Glutamatergic neuron (in vitro differentiated cells): Measurements from ENCODE around the gene PCA3. TPM values are rescaled to one million over a fixed set of nuclear protein-coding genes. Genes with fewer than 3 reads are reported as not detected.
"Not testable (repeated sequence)": the region's sequence is repeated elsewhere in the genome, so short reads cannot be mapped to it uniquely, and the experiment has no call there.

Experiments used
- DNase-seq: peaks from one replicate; pipeline ENCODE4 v3.0.0; 2022
- H3K27ac Mint-ChIP-seq: one replicate; pipeline ENCODE4 v1.8.0; 2020; ENCODE audit warnings: mild to moderate bottlenecking, mixed read lengths, inconsistent platforms; ENCODE audit not compliant: unreplicated experiment
- H3K27me3 Mint-ChIP-seq: one replicate; pipeline ENCODE4 v1.8.0; 2020; ENCODE audit warnings: mild to moderate bottlenecking, moderate library complexity, mixed read lengths, inconsistent platforms; ENCODE audit not compliant: unreplicated experiment
- H3K36me3 Mint-ChIP-seq: one replicate; pipeline ENCODE4 v1.8.0; 2020; ENCODE audit warnings: mild to moderate bottlenecking, mixed read lengths, inconsistent platforms; ENCODE audit not compliant: unreplicated experiment
- H3K4me1 Mint-ChIP-seq: one replicate; pipeline ENCODE4 v1.8.0; 2020; ENCODE audit warnings: mild to moderate bottlenecking, low read depth, mixed read lengths, inconsistent platforms; ENCODE audit not compliant: unreplicated experiment
- H3K4me3 Mint-ChIP-seq: one replicate; pipeline ENCODE4 v1.8.0; 2020; ENCODE audit warnings: mild to moderate bottlenecking, mixed read lengths, inconsistent platforms; ENCODE audit not compliant: unreplicated experiment
- H3K9me3 Mint-ChIP-seq: one replicate; pipeline ENCODE4 v1.8.0; 2020; ENCODE audit warnings: mild to moderate bottlenecking, moderate library complexity, mixed read lengths, inconsistent platforms; ENCODE audit not compliant: unreplicated experiment
- CTCF ChIP-seq: fragments of 200-600 bp; sonication (generic); IDR thresholded peaks from one replicate; pipeline ENCODE4 v1.5.0; 2021; ENCODE audit not compliant: partially characterized antibody, unreplicated experiment
- total RNA-seq: library from RNA; stranded (reverse); fragmentation: NEBNext Ultra II Directional; extraction: Animal tissue kit (Norgen Biotek cat#: 25700); gene quantifications from one replicate; pipeline ENCODE4 v1.2.1, GENCODE V29; 2021; ENCODE audit not compliant: unreplicated experiment

Gene PCA3
- total RNA-seq, 1 donor from 2014 or later: not detected

GRCh38 chr9:76737154-76737902, 26.9 kb upstream of the PCA3 start:
- Mint-ChIP-seq H3K4me1 (peaks cover 4% of the 10 kb centered on the region), H3K36me3 (no peaks in the 10 kb centered on the region), H3K27ac (no peak overlapping the region), H3K4me3 (no peak overlapping the region), H3K27me3 (no peaks in the 10 kb centered on the region), H3K9me3 (peaks cover 3% of the 10 kb centered on the region)
- no peak for DNase-seq
- no peak for TF ChIP-seq CTCF

- no peak for DNase-seq
These were observed 25.8 kb upstream of the PCA3 start for GRCh38 chr9:76738402-76738801.

GRCh38 chr9:76741524-76741923, 22.7 kb upstream of the PCA3 start:
- TF ChIP-seq CTCF: no peak
- DNase-seq: no peak
- peaks cover 4% of the 10 kb centered on the region for H3K9me3 Mint-ChIP-seq
- H3K4me1 Mint-ChIP-seq: peaks cover 4% of the 10 kb centered on the region
- no peak overlapping the region for H3K27ac Mint-ChIP-seq
- H3K4me3 Mint-ChIP-seq: no peak overlapping the region
- peaks cover 8% of the 10 kb centered on the region for H3K36me3 Mint-ChIP-seq
- no peaks in the 10 kb centered on the region for H3K27me3 Mint-ChIP-seq

More at GRCh38 chr9:76738402-76738801, 25.8 kb upstream of the PCA3 start:
- H3K27me3 Mint-ChIP-seq: no peaks in the 10 kb centered on the region
- TF ChIP-seq CTCF: no peak
- no peak overlapping the region for H3K4me3 Mint-ChIP-seq
- no peaks in the 10 kb centered on the region for H3K4me1 Mint-ChIP-seq
- H3K36me3 Mint-ChIP-seq: no peaks in the 10 kb centered on the region
- no peak overlapping the region for H3K27ac Mint-ChIP-seq
- H3K9me3 Mint-ChIP-seq: peaks cover 5% of the 10 kb centered on the region

- H3K27me3 Mint-ChIP-seq, H3K4me1 Mint-ChIP-seq, DNase-seq, H3K9me3 Mint-ChIP-seq, H3K36me3 Mint-ChIP-seq, H3K4me3 Mint-ChIP-seq, H3K27ac Mint-ChIP-seq: not testable (repeated sequence)
These were observed 21.3 kb upstream of the PCA3 start for GRCh38 chr9:76742890-76743289.

GRCh38 chr9:76743931-76744330, 20.3 kb upstream of the PCA3 start:
- no peak for DNase-seq
- Mint-ChIP-seq H3K9me3 (peaks cover 6% of the 10 kb centered on the region), H3K4me3 (no peak overlapping the region), H3K4me1 (peaks cover 14% of the 10 kb centered on the region), H3K36me3 (peaks cover 8% of the 10 kb centered on the region), H3K27ac (no peak overlapping the region), H3K27me3 (no peaks in the 10 kb centered on the region)
- TF ChIP-seq CTCF: no peak
